HL-60 (cell line): Measurements from ENCODE around the gene C4orf46.

Experiments used
- DNase-seq, 2 experiments: peaks; one replicate each; pipeline ENCODE4 v3.0.0-alpha.2; 2010 to 2020; ENCODE audit warnings: low read depth in 1 of 2, low spot score in 1 of 2
- H3K27ac ChIP-seq: fragments of 250-450 bp; sonication (Bioruptor Pico); replicated peaks from 2 replicates; pipeline ENCODE4 v1.5.1; 2020; ENCODE audit warnings: mild to moderate bottlenecking, moderate library complexity
- H3K27me3 ChIP-seq: fragments of 250-450 bp; sonication (Bioruptor Pico); 2 replicates; pipeline ENCODE4 v1.5.1; 2021; ENCODE audit warnings: mild to moderate bottlenecking, moderate library complexity; ENCODE audit not compliant: insufficient read depth, poor library complexity, severe bottlenecking
- H3K4me3 ChIP-seq: replicated peaks from 2 replicates; pipeline ENCODE4 v1.5.1; 2011; ENCODE audit warnings: mild to moderate bottlenecking, control low read depth, low read length; ENCODE audit not compliant: insufficient read depth
- GABPA ChIP-seq: IDR thresholded peaks from 2 replicates; pipeline ENCODE4 v1.6.1; 2012; ENCODE audit warnings: low read depth
- POLR2AphosphoS5 ChIP-seq: IDR thresholded peaks from 2 replicates; pipeline ENCODE4 v1.6.1; 2012; ENCODE audit warnings: low read depth
- SPI1 ChIP-seq: IDR thresholded peaks from 2 replicates; pipeline ENCODE4 v1.6.1; 2012; ENCODE audit warnings: low read depth, mild to moderate bottlenecking, borderline replicate concordance
- TF ChIP-seq, protein P1 (sequence below): IDR thresholded peaks from 2 replicates; pipeline ENCODE4 v1.6.1; 2012; ENCODE audit warnings: low read depth; ENCODE audit not compliant: insufficient replicate concordance
- TF ChIP-seq, protein P2 (sequence below): IDR thresholded peaks from one replicate; pipeline ENCODE4 v1.5.1; 2011; ENCODE audit warnings: low read length, control low read depth, inconsistent platforms; ENCODE audit not compliant: insufficient read depth

C4orf46 gene

DNA sequence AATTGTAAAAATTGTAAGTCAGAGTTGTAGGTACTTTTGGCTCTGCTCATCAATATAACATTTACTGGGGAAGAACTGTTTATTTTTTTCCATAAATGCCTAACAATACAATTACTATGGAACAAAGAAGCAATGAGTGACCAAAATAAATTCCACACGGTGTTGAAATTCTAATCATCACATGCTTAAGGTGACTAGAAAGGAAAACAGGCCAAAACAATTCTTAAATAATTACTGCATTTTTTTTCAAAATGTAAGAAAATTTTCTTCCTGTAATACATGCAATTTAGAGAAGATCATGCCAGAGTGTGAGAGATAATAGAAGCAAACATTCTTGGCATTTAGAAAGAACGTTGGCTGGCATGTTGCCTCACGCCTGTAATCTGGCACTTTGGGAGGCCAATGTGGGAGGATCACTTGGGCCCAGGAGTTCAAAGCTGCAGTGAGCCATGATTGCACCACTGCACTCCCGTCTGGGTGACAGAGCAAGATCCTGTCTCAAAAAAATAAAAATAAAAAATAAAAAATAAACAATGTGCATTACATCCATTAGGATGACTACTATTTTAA, 22.5 kb downstream of the C4orf46 start:
- Histone ChIP-seq H3K4me3 (no peak overlapping the region), H3K27ac (no peak overlapping the region), H3K27me3 (no peaks in the 10 kb centered on the region)
- DNase-seq, result peak in 1 of 2 experiments; percentile 4
- TF ChIP-seq, protein P1, sequence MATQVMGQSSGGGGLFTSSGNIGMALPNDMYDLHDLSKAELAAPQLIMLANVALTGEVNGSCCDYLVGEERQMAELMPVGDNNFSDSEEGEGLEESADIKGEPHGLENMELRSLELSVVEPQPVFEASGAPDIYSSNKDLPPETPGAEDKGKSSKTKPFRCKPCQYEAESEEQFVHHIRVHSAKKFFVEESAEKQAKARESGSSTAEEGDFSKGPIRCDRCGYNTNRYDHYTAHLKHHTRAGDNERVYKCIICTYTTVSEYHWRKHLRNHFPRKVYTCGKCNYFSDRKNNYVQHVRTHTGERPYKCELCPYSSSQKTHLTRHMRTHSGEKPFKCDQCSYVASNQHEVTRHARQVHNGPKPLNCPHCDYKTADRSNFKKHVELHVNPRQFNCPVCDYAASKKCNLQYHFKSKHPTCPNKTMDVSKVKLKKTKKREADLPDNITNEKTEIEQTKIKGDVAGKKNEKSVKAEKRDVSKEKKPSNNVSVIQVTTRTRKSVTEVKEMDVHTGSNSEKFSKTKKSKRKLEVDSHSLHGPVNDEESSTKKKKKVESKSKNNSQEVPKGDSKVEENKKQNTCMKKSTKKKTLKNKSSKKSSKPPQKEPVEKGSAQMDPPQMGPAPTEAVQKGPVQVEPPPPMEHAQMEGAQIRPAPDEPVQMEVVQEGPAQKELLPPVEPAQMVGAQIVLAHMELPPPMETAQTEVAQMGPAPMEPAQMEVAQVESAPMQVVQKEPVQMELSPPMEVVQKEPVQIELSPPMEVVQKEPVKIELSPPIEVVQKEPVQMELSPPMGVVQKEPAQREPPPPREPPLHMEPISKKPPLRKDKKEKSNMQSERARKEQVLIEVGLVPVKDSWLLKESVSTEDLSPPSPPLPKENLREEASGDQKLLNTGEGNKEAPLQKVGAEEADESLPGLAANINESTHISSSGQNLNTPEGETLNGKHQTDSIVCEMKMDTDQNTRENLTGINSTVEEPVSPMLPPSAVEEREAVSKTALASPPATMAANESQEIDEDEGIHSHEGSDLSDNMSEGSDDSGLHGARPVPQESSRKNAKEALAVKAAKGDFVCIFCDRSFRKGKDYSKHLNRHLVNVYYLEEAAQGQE, result no peak
- TF ChIP-seq, protein P2, sequence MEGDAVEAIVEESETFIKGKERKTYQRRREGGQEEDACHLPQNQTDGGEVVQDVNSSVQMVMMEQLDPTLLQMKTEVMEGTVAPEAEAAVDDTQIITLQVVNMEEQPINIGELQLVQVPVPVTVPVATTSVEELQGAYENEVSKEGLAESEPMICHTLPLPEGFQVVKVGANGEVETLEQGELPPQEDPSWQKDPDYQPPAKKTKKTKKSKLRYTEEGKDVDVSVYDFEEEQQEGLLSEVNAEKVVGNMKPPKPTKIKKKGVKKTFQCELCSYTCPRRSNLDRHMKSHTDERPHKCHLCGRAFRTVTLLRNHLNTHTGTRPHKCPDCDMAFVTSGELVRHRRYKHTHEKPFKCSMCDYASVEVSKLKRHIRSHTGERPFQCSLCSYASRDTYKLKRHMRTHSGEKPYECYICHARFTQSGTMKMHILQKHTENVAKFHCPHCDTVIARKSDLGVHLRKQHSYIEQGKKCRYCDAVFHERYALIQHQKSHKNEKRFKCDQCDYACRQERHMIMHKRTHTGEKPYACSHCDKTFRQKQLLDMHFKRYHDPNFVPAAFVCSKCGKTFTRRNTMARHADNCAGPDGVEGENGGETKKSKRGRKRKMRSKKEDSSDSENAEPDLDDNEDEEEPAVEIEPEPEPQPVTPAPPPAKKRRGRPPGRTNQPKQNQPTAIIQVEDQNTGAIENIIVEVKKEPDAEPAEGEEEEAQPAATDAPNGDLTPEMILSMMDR, result no peak
- no peak for TF ChIP-seq POLR2AphosphoS5
- no peak for TF ChIP-seq GABPA
- TF ChIP-seq SPI1, result no peak

DNA sequence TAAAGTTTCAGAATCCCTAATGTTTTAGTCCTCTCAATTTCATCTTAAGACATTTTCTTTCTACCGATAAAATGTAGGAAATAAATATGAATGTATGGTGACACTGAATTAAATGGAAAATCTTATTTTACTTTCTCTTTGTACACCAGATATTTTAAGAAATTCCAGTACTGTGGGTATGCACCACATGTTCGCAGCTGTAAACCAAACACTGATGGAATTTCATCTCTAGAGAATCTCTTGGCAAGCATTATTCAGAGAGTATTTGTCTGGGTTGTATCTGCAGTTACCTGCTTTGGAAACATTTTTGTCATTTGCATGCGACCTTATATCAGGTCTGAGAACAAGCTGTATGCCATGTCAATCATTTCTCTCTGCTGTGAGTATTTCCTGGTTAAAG, 26.9 kb downstream of the C4orf46 start:
- TF ChIP-seq SPI1 (no peak), GABPA (no peak), POLR2AphosphoS5 (no peak)
- TF ChIP-seq, protein P1, result no peak
- no peak overlapping the region for H3K27ac ChIP-seq
- no peaks in the 10 kb centered on the region for H3K27me3 ChIP-seq
- DNase-seq, result no peak
- no peak overlapping the region for H3K4me3 ChIP-seq

DNA sequence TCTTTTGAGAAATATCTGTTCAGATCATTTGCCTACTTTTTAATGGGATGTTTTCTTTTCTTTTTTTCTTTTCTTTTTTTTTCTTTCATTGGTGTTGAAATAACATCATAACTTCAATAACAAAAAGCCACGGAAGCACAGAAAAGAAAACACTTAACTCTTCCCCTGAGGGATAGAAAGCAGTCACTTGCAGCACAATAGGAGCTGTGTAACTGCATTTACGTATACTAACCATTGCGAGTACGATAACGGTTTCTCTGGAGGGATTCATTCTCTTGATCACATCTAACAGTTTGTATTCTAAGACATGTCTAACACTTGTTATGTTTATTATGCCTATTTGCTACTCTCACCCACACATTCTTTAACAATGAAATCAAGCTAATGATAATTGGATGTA, 27.3 kb downstream of the C4orf46 start:
- TF ChIP-seq GABPA (no peak), POLR2AphosphoS5 (no peak), SPI1 (no peak)
- TF ChIP-seq, protein P2, result no peak
- TF ChIP-seq, protein P1, result no peak
- DNase-seq, result no peak
- Histone ChIP-seq H3K27ac (no peak overlapping the region), H3K27me3 (no peaks in the 10 kb centered on the region), H3K4me3 (no peak overlapping the region)
